Thoracic aorta (tissue), 2 donors: ENCODE measurements around the gene FAM3D. TPM values are rescaled to one million over a fixed set of nuclear protein-coding genes. Genes with fewer than 3 reads are reported as not detected.
"Not testable (repeated sequence)": the region's sequence is repeated elsewhere in the genome, so short reads cannot be mapped to it uniquely, and the experiment has no call there.

Experiments
- ATAC-seq: fragments of 150-250 bp; one replicate; pipeline ENCODE4 v1.8.0; 2017; ENCODE audit warnings: low read depth; ENCODE audit not compliant: insufficient number of reproducible peaks, low FRiP score
- DNase-seq: peaks from one replicate; pipeline ENCODE4 v3.0.0-alpha.2; 2020; ENCODE audit warnings: low spot score
- H3K27ac ChIP-seq, 2 donors: fragments of 200-600 bp; sonication (generic); 1 replicate in 1 of 2; 2 replicates in 1 of 2; pipeline ENCODE4 v1.5.1; 2016; ENCODE audit warnings: mild to moderate bottlenecking in 2 of 2, moderate library complexity in 2 of 2
- H3K27me3 ChIP-seq: fragments of 200-600 bp; sonication (generic); replicated peaks from 2 replicates; pipeline ENCODE4 v1.6.0; 2016; ENCODE audit warnings: mild to moderate bottlenecking; ENCODE audit not compliant: insufficient read depth
- H3K36me3 ChIP-seq: fragments of 200-600 bp; sonication (generic); one replicate; pipeline ENCODE4 v1.5.1; 2016
- H3K4me1 ChIP-seq, 2 donors: fragments of 200-600 bp; sonication (generic); 1 replicate in 1 of 2; 2 replicates in 1 of 2; pipeline versions ENCODE4 v1.5.1 to v1.6.0; 2016; ENCODE audit warnings: low read depth in 2 of 2, mild to moderate bottlenecking in 1 of 2; ENCODE audit not compliant: control insufficient read depth in 1 of 2
- H3K4me3 ChIP-seq: fragments of 200-600 bp; sonication (generic); 2 replicates; pipeline ENCODE4 v1.5.1; 2016; ENCODE audit warnings: mild to moderate bottlenecking
- H3K9me3 ChIP-seq: fragments of 200-600 bp; sonication (generic); 2 replicates; pipeline ENCODE4 v1.5.1; 2016
- CTCF ChIP-seq: fragments of 200-600 bp; sonication (generic); IDR thresholded peaks from one replicate; pipeline ENCODE4 v1.5.1; 2019; ENCODE audit warnings: antibody characterized with exemption
- total RNA-seq, 2 donors: library from RNA; depleted of rRNA; stranded (reverse); fragments of >200 nt; gene quantifications; one replicate each; pipeline versions ENCODE4 v1.1.0 to v1.2.3, GENCODE V29; 2016

The FAM3D gene
- total RNA-seq, 2 donors from 2014 or later = not detected

GRCh38 chr3:58707390-58707930 is 40.9 kb upstream of the FAM3D start:
- ATAC-seq = no peak
- Histone ChIP-seq H3K27me3 (no peaks in the 10 kb centered on the region), H3K4me1 (no peaks in the 10 kb centered on the region), H3K36me3 (no peaks in the 10 kb centered on the region), H3K27ac (no peak overlapping the region), H3K4me3 (no peak overlapping the region), H3K9me3 (no peaks in the 10 kb centered on the region)
- DNase-seq = no peak
- no peak for TF ChIP-seq CTCF

DNA sequence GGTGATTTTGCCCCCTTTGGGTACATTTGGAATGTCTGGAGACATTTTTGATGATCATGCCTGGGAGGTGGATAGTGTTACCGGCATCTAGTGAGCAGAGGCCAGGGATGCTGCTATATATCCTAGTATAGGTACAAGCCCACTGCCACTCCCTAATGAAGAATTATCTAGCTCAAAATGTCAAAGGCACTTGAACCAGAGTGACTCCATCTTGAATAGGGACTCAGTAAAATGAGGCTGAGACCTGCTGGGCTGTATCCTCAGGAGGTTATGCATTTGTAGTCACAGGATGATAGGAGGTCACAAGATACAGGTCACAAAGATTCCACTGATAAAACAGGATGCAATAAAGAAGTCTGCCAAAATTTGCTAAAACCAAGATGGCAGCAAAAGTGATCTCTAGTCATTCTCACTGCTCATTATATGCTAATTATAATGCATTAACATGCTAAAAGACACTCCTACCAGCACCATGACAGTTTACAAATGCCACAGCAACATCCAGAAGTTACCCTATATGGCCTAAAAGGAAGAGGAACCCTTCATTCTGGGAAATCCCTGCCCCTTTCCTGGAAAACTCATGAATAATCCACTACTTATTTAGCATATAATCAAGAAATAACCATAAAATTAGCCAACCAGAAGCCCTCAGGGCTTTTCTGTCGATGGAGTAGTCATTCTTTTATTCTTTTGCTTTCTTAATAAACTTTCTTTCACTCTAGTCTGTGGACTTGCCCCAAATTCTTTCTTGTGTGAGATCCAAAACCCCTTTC is 40.0 kb upstream of the FAM3D start:
- H3K27ac ChIP-seq = no peak overlapping the region
- TF ChIP-seq CTCF = no peak
- ATAC-seq = no peak
- H3K4me1 ChIP-seq = no peaks in the 10 kb centered on the region
- no peaks in the 10 kb centered on the region for H3K36me3 ChIP-seq
- no peaks in the 10 kb centered on the region for H3K9me3 ChIP-seq
- H3K27me3 ChIP-seq = no peaks in the 10 kb centered on the region
- no peak for DNase-seq
- H3K4me3 ChIP-seq = no peak overlapping the region

GRCh38 chr3:58704745-58705144 is 38.2 kb upstream of the FAM3D start:
- ATAC-seq (no peak), DNase-seq (no peak)
- no peaks in the 10 kb centered on the region for H3K27me3 ChIP-seq
- TF ChIP-seq CTCF = no peak
- H3K4me3 ChIP-seq = no peak overlapping the region
- no peaks in the 10 kb centered on the region for H3K36me3 ChIP-seq
- no peak overlapping the region for H3K27ac ChIP-seq
- no peaks in the 10 kb centered on the region for H3K4me1 ChIP-seq
- no peaks in the 10 kb centered on the region for H3K9me3 ChIP-seq

- not testable (repeated sequence) for H3K9me3 ChIP-seq, H3K27ac ChIP-seq, ATAC-seq, H3K27me3 ChIP-seq, H3K4me3 ChIP-seq, DNase-seq, H3K36me3 ChIP-seq, H3K4me1 ChIP-seq
Observed at GRCh38 chr3:58704304-58704703, 37.7 kb upstream of the FAM3D start.

GRCh38 chr3:58698246-58698645 is 31.7 kb upstream of the FAM3D start:
- no peaks in the 10 kb centered on the region for H3K4me1 ChIP-seq
- H3K27me3 ChIP-seq = no peaks in the 10 kb centered on the region
- H3K36me3 ChIP-seq = no peaks in the 10 kb centered on the region
- DNase-seq (no peak), ATAC-seq (no peak)
- no peak overlapping the region for H3K4me3 ChIP-seq
- H3K27ac ChIP-seq = no peak overlapping the region
- H3K9me3 ChIP-seq = no peaks in the 10 kb centered on the region
- no peak for TF ChIP-seq CTCF
